Prostate gland (tissue), 2 donors: ENCODE measurements around the gene TNRC6B. TPM values are rescaled to one million over a fixed set of nuclear protein-coding genes. Genes with fewer than 3 reads are reported as not detected.

ENCODE experiments used
- DNase-seq: peaks from one replicate; pipeline ENCODE4 v3.0.0-alpha.2; 2019; ENCODE audit warnings: low spot score
- H3K27ac ChIP-seq, 2 donors: fragments of 200-600 bp; sonication (generic); 2 replicates each; pipeline ENCODE4 v1.5.1; 2017 to 2019
- H3K27me3 ChIP-seq: fragments of 200-600 bp; sonication (generic); replicated peaks from 2 replicates; pipeline ENCODE4 v1.5.1; 2019; ENCODE audit not compliant: insufficient read depth
- H3K36me3 ChIP-seq, 2 donors: fragments of 200-600 bp; sonication (generic); 1 replicate in 1 of 2; 2 replicates in 1 of 2; pipeline versions ENCODE4 v1.5.1 to v1.8.1; 2017 to 2019
- H3K4me1 ChIP-seq: fragments of 200-600 bp; sonication (generic); replicated peaks from 2 replicates; pipeline ENCODE4 v1.5.1; 2019
- H3K4me3 ChIP-seq, 2 donors: fragments of 200-600 bp; sonication (generic); 2 replicates each; pipeline ENCODE4 v1.5.1; 2017 to 2019
- H3K9me3 ChIP-seq: fragments of 200-600 bp; sonication (generic); 2 replicates; pipeline ENCODE4 v1.5.1; 2017
- POLR2A ChIP-seq: fragments of 450-650 bp; IDR thresholded peaks from one replicate; pipeline ENCODE4 v1.6.1; 2016; ENCODE audit warnings: antibody characterized with exemption, mild to moderate bottlenecking
- POLR2AphosphoS5 ChIP-seq: sonication (generic); formaldehyde crosslinking; IDR thresholded peaks from one replicate; pipeline ENCODE4 v1.6.1; 2017; ENCODE audit warnings: antibody characterized with exemption
- WGBS: methylation state at CpG from one replicate; pipeline ENCODE4 v1.1.5; 2018; 5-methylcytosine and 5-hydroxymethylcytosine counted together
- intact Hi-C: fragments of 100-400 bp; cut with DNase I; formaldehyde crosslinking; loops from one replicate; pipeline ENCODE4 v1.14.2; 2022
- total RNA-seq, 2 donors: library from RNA; depleted of rRNA; stranded (reverse); fragments of >200 nt; gene quantifications; one replicate each; pipeline ENCODE4 v1.1.0, GENCODE V29; 2016
- TF ChIP-seq, protein P1 (sequence below), 4 experiments: fragments of 200-600 bp in 2 of 4; fragments of 450-650 bp in 2 of 4; sonication (generic) in 2 of 4; IDR thresholded peaks; 1 replicate in 3 of 4; 2 replicates in 1 of 4; pipeline ENCODE4 v1.5.1; 2016 to 2019; ENCODE audit warnings: antibody characterized with exemption in 4 of 4, mild to moderate bottlenecking in 2 of 4, moderate library complexity in 2 of 4

Gene TNRC6B
- total RNA-seq, 2 donors from 2014 or later, result 43.8 to 118 TPM

DNA sequence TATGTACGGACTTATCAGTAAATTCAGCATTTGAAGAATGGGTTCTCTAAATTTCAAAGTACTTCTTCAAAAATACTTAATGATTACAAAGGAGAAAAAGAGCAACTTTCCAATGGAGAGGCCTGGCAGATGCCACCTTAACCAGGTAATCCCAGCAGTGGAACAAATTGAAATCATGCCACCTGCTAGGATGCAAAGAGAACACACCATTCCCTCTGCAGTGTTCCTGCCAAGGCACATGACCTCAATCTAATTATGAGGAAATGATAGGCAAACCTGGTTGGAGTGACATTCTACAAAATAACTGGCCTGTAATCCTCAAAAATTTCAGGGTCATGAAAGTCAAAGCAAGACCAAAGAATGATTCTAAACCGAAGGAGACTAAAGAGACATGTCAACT, 21.5 kb downstream of the TNRC6B start:
- TF ChIP-seq, protein P1, sequence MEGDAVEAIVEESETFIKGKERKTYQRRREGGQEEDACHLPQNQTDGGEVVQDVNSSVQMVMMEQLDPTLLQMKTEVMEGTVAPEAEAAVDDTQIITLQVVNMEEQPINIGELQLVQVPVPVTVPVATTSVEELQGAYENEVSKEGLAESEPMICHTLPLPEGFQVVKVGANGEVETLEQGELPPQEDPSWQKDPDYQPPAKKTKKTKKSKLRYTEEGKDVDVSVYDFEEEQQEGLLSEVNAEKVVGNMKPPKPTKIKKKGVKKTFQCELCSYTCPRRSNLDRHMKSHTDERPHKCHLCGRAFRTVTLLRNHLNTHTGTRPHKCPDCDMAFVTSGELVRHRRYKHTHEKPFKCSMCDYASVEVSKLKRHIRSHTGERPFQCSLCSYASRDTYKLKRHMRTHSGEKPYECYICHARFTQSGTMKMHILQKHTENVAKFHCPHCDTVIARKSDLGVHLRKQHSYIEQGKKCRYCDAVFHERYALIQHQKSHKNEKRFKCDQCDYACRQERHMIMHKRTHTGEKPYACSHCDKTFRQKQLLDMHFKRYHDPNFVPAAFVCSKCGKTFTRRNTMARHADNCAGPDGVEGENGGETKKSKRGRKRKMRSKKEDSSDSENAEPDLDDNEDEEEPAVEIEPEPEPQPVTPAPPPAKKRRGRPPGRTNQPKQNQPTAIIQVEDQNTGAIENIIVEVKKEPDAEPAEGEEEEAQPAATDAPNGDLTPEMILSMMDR (IDR thresholded peaks at IDR 0.05), result no peak
- no peak for TF ChIP-seq POLR2AphosphoS5
- no peak for TF ChIP-seq POLR2A
- no peak overlapping the region for H3K4me3 ChIP-seq
- H3K9me3 ChIP-seq, result no peaks in the 10 kb centered on the region
- intact Hi-C loops, result no loop called here
- WGBS, result 97% methylated on average over 2 of the region's 2 CpGs
- no peak for DNase-seq
- H3K27ac ChIP-seq, result no peak overlapping the region
- H3K4me1 ChIP-seq, result peaks cover 2% of the 10 kb centered on the region
- no peaks in the 10 kb centered on the region for H3K27me3 ChIP-seq
- H3K36me3 ChIP-seq, result no peaks in the 10 kb centered on the region

GRCh38 chr22:40199852-40200251, 22.1 kb downstream of the TNRC6B start:
- H3K9me3 ChIP-seq, result no peaks in the 10 kb centered on the region
- H3K27me3 ChIP-seq, result no peaks in the 10 kb centered on the region
- TF ChIP-seq POLR2AphosphoS5, result no peak
- intact Hi-C loops, result no loop called here
- H3K4me3 ChIP-seq, result no peak overlapping the region
- no peaks in the 10 kb centered on the region for H3K36me3 ChIP-seq
- no peak for DNase-seq
- 95% methylated on average over 7 of the region's 7 CpGs for WGBS
- no peak overlapping the region for H3K27ac ChIP-seq
- no peaks in the 10 kb centered on the region for H3K4me1 ChIP-seq

GRCh38 chr22:40200795-40201530, 23.2 kb downstream of the TNRC6B start:
- WGBS, result 87% methylated on average over 7 of the region's 7 CpGs
- no peak overlapping the region for H3K27ac ChIP-seq
- H3K9me3 ChIP-seq, result no peaks in the 10 kb centered on the region
- no peak overlapping the region for H3K4me3 ChIP-seq
- no peaks in the 10 kb centered on the region for H3K4me1 ChIP-seq
- H3K27me3 ChIP-seq, result no peaks in the 10 kb centered on the region
- no peak for DNase-seq
- TF ChIP-seq POLR2A (no peak), POLR2AphosphoS5 (no peak)
- TF ChIP-seq, protein P1 (IDR thresholded peaks at IDR 0.05), result no peak
- H3K36me3 ChIP-seq, result no peaks in the 10 kb centered on the region
- intact Hi-C loops, result no loop called here

- intact Hi-C loops, result no loop called here
- H3K27ac ChIP-seq, result no peak overlapping the region
- H3K36me3 ChIP-seq, result no peaks in the 10 kb centered on the region
- no peak for TF ChIP-seq POLR2A
- TF ChIP-seq, protein P1 (IDR thresholded peaks at IDR 0.05), result no peak
- no peak for TF ChIP-seq POLR2AphosphoS5
- WGBS, result 71% methylated on average over 8 of the region's 9 CpGs
- no peaks in the 10 kb centered on the region for H3K4me1 ChIP-seq
- no peak for DNase-seq
- no peaks in the 10 kb centered on the region for H3K27me3 ChIP-seq
- no peak overlapping the region for H3K4me3 ChIP-seq
- no peaks in the 10 kb centered on the region for H3K9me3 ChIP-seq
These were observed 24.7 kb downstream of the TNRC6B start for GRCh38 chr22:40202225-40202944.

DNA sequence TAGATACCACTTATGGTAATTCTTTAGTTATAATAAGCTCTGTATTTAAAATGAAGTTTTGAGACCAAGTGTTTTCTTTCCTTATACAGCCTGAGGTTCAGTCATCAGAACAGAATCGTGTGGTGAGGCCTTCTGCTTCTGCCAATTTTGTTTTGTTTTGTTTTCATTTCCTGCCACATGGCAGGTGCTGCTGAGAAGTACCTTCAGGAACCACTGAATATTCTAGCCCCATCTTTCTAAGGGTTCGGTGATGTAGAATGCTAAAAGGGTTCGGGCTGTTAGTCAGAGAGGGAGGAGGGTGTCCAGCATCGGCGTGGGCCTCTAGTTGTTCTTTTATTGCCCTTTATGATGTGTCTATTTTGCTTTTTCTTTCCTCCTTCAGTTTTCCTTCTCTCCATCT, 25.8 kb downstream of the TNRC6B start:
- Histone ChIP-seq H3K4me3 (no peak overlapping the region), H3K4me1 (no peaks in the 10 kb centered on the region), H3K36me3 (no peaks in the 10 kb centered on the region), H3K27me3 (no peaks in the 10 kb centered on the region), H3K9me3 (no peaks in the 10 kb centered on the region), H3K27ac (no peak overlapping the region)
- TF ChIP-seq POLR2A (no peak), POLR2AphosphoS5 (no peak)
- TF ChIP-seq, protein P1 (IDR thresholded peaks at IDR 0.05), result no peak
- DNase-seq, result no peak
- 48% methylated on average over 5 of the region's 5 CpGs for WGBS
- intact Hi-C loops, result no loop called here
